HL-60 (cell line): ENCODE results near the gene ESR1.

Source experiments
- DNase-seq, 2 experiments: peaks; one replicate each; pipeline ENCODE4 v3.0.0-alpha.2; 2010 to 2020; ENCODE audit warnings: low read depth in 1 of 2, low spot score in 1 of 2
- H3K27ac ChIP-seq: fragments of 250-450 bp; sonication (Bioruptor Pico); replicated peaks from 2 replicates; pipeline ENCODE4 v1.5.1; 2020; ENCODE audit warnings: mild to moderate bottlenecking, moderate library complexity
- H3K27me3 ChIP-seq: fragments of 250-450 bp; sonication (Bioruptor Pico); 2 replicates; pipeline ENCODE4 v1.5.1; 2021; ENCODE audit warnings: mild to moderate bottlenecking, moderate library complexity; ENCODE audit not compliant: insufficient read depth, poor library complexity, severe bottlenecking
- H3K4me3 ChIP-seq: replicated peaks from 2 replicates; pipeline ENCODE4 v1.5.1; 2011; ENCODE audit warnings: mild to moderate bottlenecking, control low read depth, low read length; ENCODE audit not compliant: insufficient read depth
- CTCF ChIP-seq: IDR thresholded peaks from one replicate; pipeline ENCODE4 v1.5.1; 2011; ENCODE audit warnings: low read length, control low read depth, inconsistent platforms; ENCODE audit not compliant: insufficient read depth
- GABPA ChIP-seq: IDR thresholded peaks from 2 replicates; pipeline ENCODE4 v1.6.1; 2012; ENCODE audit warnings: low read depth
- POLR2AphosphoS5 ChIP-seq: IDR thresholded peaks from 2 replicates; pipeline ENCODE4 v1.6.1; 2012; ENCODE audit warnings: low read depth
- REST ChIP-seq: IDR thresholded peaks from 2 replicates; pipeline ENCODE4 v1.6.1; 2012; ENCODE audit warnings: low read depth; ENCODE audit not compliant: insufficient replicate concordance
- SPI1 ChIP-seq: IDR thresholded peaks from 2 replicates; pipeline ENCODE4 v1.6.1; 2012; ENCODE audit warnings: low read depth, mild to moderate bottlenecking, borderline replicate concordance
- long read RNA-seq: library from polyadenylated mRNA; unstranded; transcript quantifications from one replicate; pipeline ENCODE4 v2.0.0, GENCODE V29; 2020

ESR1 gene
- long read RNA-seq, partial matches to known transcripts = 0 of 3 reads
- long read RNA-seq, other reads (novel, unspliced or antisense) = 3 of 3 reads

- no peak for DNase-seq
- no peak within 1 kb of the TSS for H3K27ac ChIP-seq
- peaks cover 55% of the 10 kb centered on the region for H3K27me3 ChIP-seq
- H3K4me3 ChIP-seq = no peak within 1 kb of the TSS
- no peak for TF ChIP-seq GABPA
- no peak for TF ChIP-seq CTCF
- no peak for TF ChIP-seq POLR2AphosphoS5
- no peak for TF ChIP-seq REST
- no peak for TF ChIP-seq SPI1
Observed at GRCh38 chr6:151807513-151808370, at the start of gene ESR1. Gene ESR1 (plus strand): TSS chr6:151807682. CDS start chr6:151807913, 231 bp downstream.

DNA sequence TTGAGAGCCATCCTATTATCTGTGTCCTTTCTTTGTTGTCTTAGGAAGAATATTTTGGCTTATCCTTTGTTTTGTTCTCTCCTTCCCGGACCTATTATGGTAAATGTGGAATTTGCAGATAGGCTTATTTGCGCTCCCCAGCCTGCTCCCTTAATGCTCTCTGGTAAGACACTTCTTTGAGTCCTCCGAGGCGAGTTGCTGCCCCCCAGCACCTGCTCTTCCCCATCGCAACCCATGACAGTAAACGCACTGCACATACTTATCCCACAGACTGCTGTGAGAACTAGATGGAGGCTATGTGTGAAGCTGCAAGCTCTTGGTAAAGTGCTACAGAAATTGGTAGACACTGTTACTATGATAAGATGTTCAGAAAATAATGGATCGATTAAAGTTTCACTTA, 47.0 kb upstream of the ESR1 start:
- no peak for DNase-seq
- Histone ChIP-seq H3K27me3 (peaks cover 2% of the 10 kb centered on the region), H3K27ac (no peak overlapping the region), H3K4me3 (no peak overlapping the region)
- TF ChIP-seq SPI1 (no peak), GABPA (no peak), REST (no peak)

DNA sequence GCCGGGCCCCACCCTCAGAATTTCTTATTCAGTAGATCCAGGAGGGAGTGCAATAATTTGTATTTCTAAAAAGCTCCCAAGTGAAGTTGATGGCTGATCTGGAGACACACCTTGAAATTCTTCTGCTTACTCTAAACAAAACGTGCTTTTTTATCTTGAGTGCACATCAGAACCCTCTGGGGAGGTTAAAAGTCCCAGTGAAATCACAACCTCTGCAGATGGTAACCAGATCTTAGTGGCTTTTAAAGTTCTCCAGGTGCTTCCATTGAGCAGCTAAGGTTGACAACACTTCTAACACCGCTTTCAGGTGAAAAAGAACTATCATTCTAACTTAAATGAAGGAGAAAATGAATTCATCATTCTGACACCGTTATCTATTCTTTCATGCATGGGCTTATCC, 45.6 kb upstream of the ESR1 start:
- Histone ChIP-seq H3K27ac (no peak overlapping the region), H3K4me3 (no peak overlapping the region), H3K27me3 (peaks cover 2% of the 10 kb centered on the region)
- DNase-seq = no peak
- no peak for TF ChIP-seq POLR2AphosphoS5
- TF ChIP-seq CTCF = no peak
- TF ChIP-seq SPI1 = no peak
- TF ChIP-seq REST = no peak
- TF ChIP-seq GABPA = no peak
